DOHH2 (cell line): ENCODE measurements around the gene COASY.

Experiments
- H3F3A ChIP-seq: fragments of 200-600 bp; sonication (generic), shearing (Covaris generic); 2 replicates; pipeline ENCODE4 v1.6.0; 2016; ENCODE audit warnings: antibody characterized with exemption, mild to moderate bottlenecking; ENCODE audit not compliant: control insufficient read depth, insufficient read depth
- H3K27ac ChIP-seq: fragments of 200-600 bp; sonication (generic); 2 replicates; pipeline ENCODE4 v1.5.1; 2014; ENCODE audit warnings: low read depth, mild to moderate bottlenecking, low read length, moderate library complexity
- H3K27me3 ChIP-seq: fragments of 200-600 bp; sonication (generic); 2 replicates; pipeline ENCODE4 v1.6.1; 2014; ENCODE audit warnings: mild to moderate bottlenecking, low read length, mixed read lengths; ENCODE audit not compliant: control insufficient read depth
- H3K36me3 ChIP-seq: fragments of 200-600 bp; sonication (generic); 2 replicates; pipeline ENCODE4 v1.6.1; 2014; ENCODE audit warnings: mild to moderate bottlenecking, low read length, moderate library complexity, mixed read lengths; ENCODE audit not compliant: control insufficient read depth
- H3K4me1 ChIP-seq: fragments of 200-600 bp; sonication (generic); 2 replicates; pipeline ENCODE4 v1.6.1; 2014; ENCODE audit warnings: mild to moderate bottlenecking, low read length, mixed read lengths; ENCODE audit not compliant: control insufficient read depth
- H3K4me2 ChIP-seq: fragments of 200-600 bp; sonication (generic); 2 replicates; pipeline ENCODE4 v1.6.0; 2014; ENCODE audit warnings: mild to moderate bottlenecking, low read length, moderate library complexity
- H3K4me3 ChIP-seq: fragments of 200-600 bp; sonication (generic); 2 replicates; pipeline ENCODE4 v1.5.1; 2014; ENCODE audit warnings: mild to moderate bottlenecking, low read length, mixed read lengths
- H3K79me2 ChIP-seq: fragments of 200-600 bp; sonication (generic); 2 replicates; pipeline ENCODE4 v1.6.1; 2014; ENCODE audit warnings: mild to moderate bottlenecking, low read length, mixed read lengths; ENCODE audit not compliant: control insufficient read depth
- H3K9me2 ChIP-seq: fragments of 200-600 bp; sonication (generic); replicated peaks from 2 replicates; pipeline ENCODE4 v1.6.1; 2014; ENCODE audit warnings: mild to moderate bottlenecking, low read length, mixed read lengths; ENCODE audit not compliant: control insufficient read depth
- H3K9me3 ChIP-seq: fragments of 200-600 bp; sonication (generic); 2 replicates; pipeline ENCODE4 v1.6.1; 2014; ENCODE audit warnings: antibody characterized with exemption, low read length, mixed read lengths; ENCODE audit not compliant: control insufficient read depth, insufficient read depth
- H4K20me1 ChIP-seq: fragments of 200-600 bp; sonication (generic); 2 replicates; pipeline ENCODE4 v1.6.0; 2014; ENCODE audit warnings: low read depth, mild to moderate bottlenecking, antibody characterized with exemption, low read length, moderate library complexity; ENCODE audit not compliant: control insufficient read depth, insufficient read depth
- EZH2phosphoT487 ChIP-seq: fragments of 200-600 bp; sonication (generic); IDR thresholded peaks from 2 replicates; pipeline ENCODE4 v1.6.1; 2017; ENCODE audit warnings: borderline replicate concordance, mild to moderate bottlenecking, antibody characterized with exemption, low read length, moderate library complexity, mixed read lengths
- TF ChIP-seq, protein P1 (sequence below): fragments of 200-600 bp; sonication (generic); IDR thresholded peaks from one replicate; pipeline ENCODE4 v1.5.1; 2014; ENCODE audit warnings: antibody characterized with exemption, mild to moderate bottlenecking, low read depth, low read length; ENCODE audit not compliant: poor library complexity, severe bottlenecking

Gene COASY

DNA sequence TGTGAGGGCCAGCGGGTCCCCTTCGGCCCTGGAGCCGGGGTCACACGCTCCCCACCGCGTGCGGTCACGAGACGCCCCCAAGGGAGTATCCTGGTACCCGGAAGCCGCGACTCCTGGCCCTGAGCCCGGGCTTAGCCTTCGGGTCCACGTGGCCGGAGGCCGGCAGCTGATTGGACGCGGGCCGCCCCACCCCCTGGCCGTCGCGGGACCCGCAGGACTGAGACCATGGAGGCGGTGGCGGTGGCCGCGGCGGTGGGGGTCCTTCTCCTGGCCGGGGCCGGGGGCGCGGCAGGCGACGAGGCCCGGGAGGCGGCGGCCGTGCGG lies 25.9 kb upstream of the COASY start, which contains the start of gene NAGLU:
Gene NAGLU, plus strand, starts transcription at position 194 of the 324 bp plus-strand sequence. Its CDS starts 32 bp downstream, at position 226.
- H3K79me2 ChIP-seq, result peaks cover 11% of the 10 kb centered on the region
- H3K27ac ChIP-seq, result peak within 1 kb of the TSS; percentile 26; the same call in 1 of the 2 replicates
- H3K4me3 ChIP-seq, result peak within 1 kb of the TSS; percentile 72
- peaks cover 13% of the 10 kb centered on the region for H3F3A ChIP-seq
- peak within 1 kb of the TSS; percentile 83 for H3K4me2 ChIP-seq
- H3K9me2 ChIP-seq, result no peaks in the 10 kb centered on the region
- no peaks in the 10 kb centered on the region for H3K9me3 ChIP-seq
- H3K4me1 ChIP-seq, result peaks cover 34% of the 10 kb centered on the region
- peaks cover 10% of the 10 kb centered on the region for H4K20me1 ChIP-seq
- no peak for TF ChIP-seq EZH2phosphoT487
- TF ChIP-seq, protein P1, sequence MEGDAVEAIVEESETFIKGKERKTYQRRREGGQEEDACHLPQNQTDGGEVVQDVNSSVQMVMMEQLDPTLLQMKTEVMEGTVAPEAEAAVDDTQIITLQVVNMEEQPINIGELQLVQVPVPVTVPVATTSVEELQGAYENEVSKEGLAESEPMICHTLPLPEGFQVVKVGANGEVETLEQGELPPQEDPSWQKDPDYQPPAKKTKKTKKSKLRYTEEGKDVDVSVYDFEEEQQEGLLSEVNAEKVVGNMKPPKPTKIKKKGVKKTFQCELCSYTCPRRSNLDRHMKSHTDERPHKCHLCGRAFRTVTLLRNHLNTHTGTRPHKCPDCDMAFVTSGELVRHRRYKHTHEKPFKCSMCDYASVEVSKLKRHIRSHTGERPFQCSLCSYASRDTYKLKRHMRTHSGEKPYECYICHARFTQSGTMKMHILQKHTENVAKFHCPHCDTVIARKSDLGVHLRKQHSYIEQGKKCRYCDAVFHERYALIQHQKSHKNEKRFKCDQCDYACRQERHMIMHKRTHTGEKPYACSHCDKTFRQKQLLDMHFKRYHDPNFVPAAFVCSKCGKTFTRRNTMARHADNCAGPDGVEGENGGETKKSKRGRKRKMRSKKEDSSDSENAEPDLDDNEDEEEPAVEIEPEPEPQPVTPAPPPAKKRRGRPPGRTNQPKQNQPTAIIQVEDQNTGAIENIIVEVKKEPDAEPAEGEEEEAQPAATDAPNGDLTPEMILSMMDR, result no peak
- peaks cover 6% of the 10 kb centered on the region; the same call in 1 of the 2 replicates for H3K27me3 ChIP-seq
- peaks cover 12% of the 10 kb centered on the region; the same call in 1 of the 2 replicates for H3K36me3 ChIP-seq

GRCh38 chr17:42536372-42537155 lies 25.4 kb upstream of the COASY start:
- Histone ChIP-seq H3K4me3 (peak overlapping the region; percentile 72), H3K4me1 (peaks cover 29% of the 10 kb centered on the region), H3F3A (peaks cover 8% of the 10 kb centered on the region; the same call in 1 of the 2 replicates), H3K27me3 (peaks cover 4% of the 10 kb centered on the region; the same call in 1 of the 2 replicates), H4K20me1 (peaks cover 10% of the 10 kb centered on the region), H3K9me2 (no peaks in the 10 kb centered on the region), H3K9me3 (no peaks in the 10 kb centered on the region), H3K27ac (0 out of 2 replicates have a peak overlapping the region, but pooled peaks have one; percentile 0), H3K4me2 (peak overlapping the region; percentile 83), H3K79me2 (peaks cover 11% of the 10 kb centered on the region), H3K36me3 (peaks cover 12% of the 10 kb centered on the region; the same call in 1 of the 2 replicates)
- no peak for TF ChIP-seq EZH2phosphoT487
- TF ChIP-seq, protein P1, result no peak

GRCh38 chr17:42537156-42537805 lies 24.7 kb upstream of the COASY start:
- H3K4me3 ChIP-seq, result peak overlapping the region; percentile 72
- peaks cover 11% of the 10 kb centered on the region for H3K79me2 ChIP-seq
- H3K4me1 ChIP-seq, result peaks cover 26% of the 10 kb centered on the region
- TF ChIP-seq, protein P1, result no peak
- TF ChIP-seq EZH2phosphoT487, result no peak
- peak overlapping the region; percentile 83 for H3K4me2 ChIP-seq
- peaks cover 5% of the 10 kb centered on the region; the same call in 1 of the 2 replicates for H3F3A ChIP-seq
- H3K9me3 ChIP-seq, result no peaks in the 10 kb centered on the region
- 0 out of 2 replicates have a peak overlapping the region, but pooled peaks have one; percentile 0 for H3K27ac ChIP-seq
- no peaks in the 10 kb centered on the region for H3K9me2 ChIP-seq
- peaks cover 12% of the 10 kb centered on the region; the same call in 1 of the 2 replicates for H3K36me3 ChIP-seq
- H3K27me3 ChIP-seq, result peaks cover 3% of the 10 kb centered on the region; the same call in 1 of the 2 replicates
- H4K20me1 ChIP-seq, result peaks cover 10% of the 10 kb centered on the region
